Osteocyte (in vitro differentiated cells): Measurements from ENCODE around the gene MIF4GD. TPM values are rescaled to one million over a fixed set of nuclear protein-coding genes. Genes with fewer than 3 reads are reported as not detected.
"Not testable (repeated sequence)": the region's sequence is repeated elsewhere in the genome, so short reads cannot be mapped to it uniquely, and the experiment has no call there.

Experiments used
- DNase-seq: peaks from one replicate; pipeline ENCODE4 v3.0.0; 2021; ENCODE audit warnings: mixed read lengths; ENCODE audit not compliant: unreplicated experiment; ENCODE audit errors: extremely low spot score
- H3K27ac Mint-ChIP-seq: one replicate; pipeline ENCODE4 v1.8.0; 2021; ENCODE audit warnings: mild to moderate bottlenecking, mixed read lengths; ENCODE audit not compliant: unreplicated experiment
- H3K27me3 Mint-ChIP-seq: one replicate; pipeline ENCODE4 v1.8.0; 2021; ENCODE audit warnings: mixed read lengths; ENCODE audit not compliant: unreplicated experiment
- H3K36me3 Mint-ChIP-seq: one replicate; pipeline ENCODE4 v1.8.0; 2021; ENCODE audit warnings: mixed read lengths; ENCODE audit not compliant: unreplicated experiment
- H3K4me1 Mint-ChIP-seq: one replicate; pipeline ENCODE4 v1.8.0; 2021; ENCODE audit warnings: mixed read lengths; ENCODE audit not compliant: unreplicated experiment
- H3K4me3 Mint-ChIP-seq: one replicate; pipeline ENCODE4 v1.8.0; 2021; ENCODE audit warnings: mild to moderate bottlenecking, moderate library complexity, mixed read lengths; ENCODE audit not compliant: unreplicated experiment
- H3K9me3 Mint-ChIP-seq: one replicate; pipeline ENCODE4 v1.8.0; 2021; ENCODE audit warnings: mixed read lengths; ENCODE audit not compliant: unreplicated experiment
- CTCF ChIP-seq: fragments of 200-600 bp; sonication (generic); IDR thresholded peaks from 2 replicates; pipeline ENCODE4 v1.5.0; 2021; ENCODE audit warnings: antibody characterized with exemption, mild to moderate bottlenecking, moderate library complexity
- total RNA-seq: library from RNA; stranded (reverse); gene quantifications from 2 replicates; pipeline ENCODE4 v1.2.1, GENCODE V29; 2021

MIF4GD gene
- total RNA-seq, 1 donor from 2014 or later: 25.4 TPM

DNA sequence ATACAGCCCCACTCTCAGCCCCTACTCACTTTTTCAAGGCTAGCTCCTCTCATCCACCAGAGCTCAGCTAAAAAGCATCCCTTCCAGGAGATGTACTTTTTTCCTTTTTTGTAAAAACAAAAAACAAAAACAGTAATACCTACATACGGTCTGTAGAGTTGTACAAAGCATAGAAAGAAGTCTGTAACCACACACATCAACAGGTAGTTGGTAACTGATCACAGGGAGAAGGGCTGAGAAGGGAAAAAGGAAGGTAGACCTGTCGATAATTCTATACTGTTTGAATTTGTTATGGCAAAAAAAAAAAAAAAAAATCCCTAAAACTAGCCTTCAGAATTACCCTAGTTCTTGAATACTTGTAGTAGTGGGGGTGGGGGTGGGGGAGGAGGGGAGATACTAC is 17.3 kb upstream of the MIF4GD start:
- Mint-ChIP-seq H3K27ac (no peak overlapping the region), H3K4me1 (peaks cover 7% of the 10 kb centered on the region), H3K27me3 (no peaks in the 10 kb centered on the region), H3K4me3 (peak overlapping the region; percentile 96), H3K36me3 (peaks cover 3% of the 10 kb centered on the region), H3K9me3 (no peaks in the 10 kb centered on the region)
- DNase-seq: no peak
- no peak for TF ChIP-seq CTCF

GRCh38 chr17:75287221-75287620 is 16.2 kb upstream of the MIF4GD start:
- Mint-ChIP-seq H3K27me3 (no peaks in the 10 kb centered on the region), H3K4me3 (no peak overlapping the region), H3K36me3 (peaks cover 5% of the 10 kb centered on the region), H3K9me3 (no peaks in the 10 kb centered on the region), H3K27ac (no peak overlapping the region), H3K4me1 (peaks cover 7% of the 10 kb centered on the region)
- no peak for DNase-seq
- no peak for TF ChIP-seq CTCF

GRCh38 chr17:75285123-75285522 is 14.1 kb upstream of the MIF4GD start:
- Mint-ChIP-seq H3K36me3 (peaks cover 10% of the 10 kb centered on the region), H3K4me3 (no peak overlapping the region), H3K4me1 (peaks cover 7% of the 10 kb centered on the region), H3K27me3 (no peaks in the 10 kb centered on the region), H3K9me3 (no peaks in the 10 kb centered on the region), H3K27ac (no peak overlapping the region)
- DNase-seq: no peak
- no peak for TF ChIP-seq CTCF

DNA sequence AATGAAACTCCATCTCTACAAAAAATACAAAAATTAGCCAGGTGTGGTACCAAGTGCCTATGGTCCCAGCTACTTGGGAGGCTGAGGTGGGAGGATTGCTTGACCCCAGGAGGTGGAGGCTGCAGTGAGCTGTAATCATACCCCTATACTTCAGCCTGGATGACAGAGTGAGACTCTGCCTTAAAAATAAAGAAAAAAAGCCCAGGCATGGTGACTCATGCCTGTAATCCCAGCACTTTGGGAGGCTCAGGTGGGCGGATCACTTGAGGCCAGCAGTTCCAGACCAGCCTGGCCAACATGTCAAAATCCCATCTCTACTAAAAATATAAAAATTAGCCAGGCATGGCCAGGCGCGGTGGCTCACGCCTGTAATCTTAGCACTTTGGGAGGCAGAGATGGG is 9.2 kb upstream of the MIF4GD start:
- H3K27ac Mint-ChIP-seq, DNase-seq, H3K4me3 Mint-ChIP-seq, H3K27me3 Mint-ChIP-seq, H3K36me3 Mint-ChIP-seq, H3K9me3 Mint-ChIP-seq: not testable (repeated sequence)
- peaks cover 13% of the 10 kb centered on the region for H3K4me1 Mint-ChIP-seq

GRCh38 chr17:75277664-75278071 is 6.6 kb upstream of the MIF4GD start:
- no peak for DNase-seq
- no peaks in the 10 kb centered on the region for H3K9me3 Mint-ChIP-seq
- no peaks in the 10 kb centered on the region for H3K27me3 Mint-ChIP-seq
- peaks cover 13% of the 10 kb centered on the region for H3K4me1 Mint-ChIP-seq
- peaks cover 5% of the 10 kb centered on the region for H3K36me3 Mint-ChIP-seq
- no peak for TF ChIP-seq CTCF
- H3K4me3 Mint-ChIP-seq: no peak overlapping the region
- H3K27ac Mint-ChIP-seq: peak overlapping the region; percentile 52
